SK-N-MC (cell line): ENCODE data around the gene CLC.
"Not testable (repeated sequence)": the region's sequence is repeated elsewhere in the genome, so short reads cannot be mapped to it uniquely, and the experiment has no call there.

ENCODE experiments used
- DNase-seq: peaks from one replicate; pipeline ENCODE4 v3.0.0-alpha.2; 2011; ENCODE audit warnings: low read depth, low spot score
- H3K27ac ChIP-seq: fragments of 200-600 bp; sonication (generic); 2 replicates; pipeline ENCODE4 v1.5.1; 2016; ENCODE audit warnings: mixed run types
- H3K36me3 ChIP-seq: fragments of 200-600 bp; sonication (generic); 2 replicates; pipeline ENCODE4 v1.6.1; 2017; ENCODE audit warnings: antibody characterized with exemption, low read length, mixed read lengths; ENCODE audit not compliant: insufficient read depth
- H3K4me3 ChIP-seq: fragments of 200-600 bp; sonication (generic); 2 replicates; pipeline ENCODE4 v1.5.1; 2016
- H3K9ac ChIP-seq: fragments of 200-600 bp; sonication (generic); 2 replicates; pipeline ENCODE4 v1.8.0; 2017; ENCODE audit warnings: mixed run types, mixed read lengths; ENCODE audit not compliant: insufficient read length
- H3K9me3 ChIP-seq: fragments of 200-600 bp; sonication (generic); 2 replicates; pipeline ENCODE4 v1.6.1; 2017; ENCODE audit warnings: low read depth, mild to moderate bottlenecking, antibody characterized with exemption, low read length, moderate library complexity, mixed read lengths
- EZH2 ChIP-seq: fragments of 200-600 bp; sonication (generic); IDR thresholded peaks from one replicate; pipeline ENCODE4 v1.6.1; 2017; ENCODE audit warnings: antibody characterized with exemption
- FOXP2 ChIP-seq: optimal IDR thresholded peaks from 2 replicates; pipeline ENCODE3; 2011; ENCODE audit warnings: mild to moderate bottlenecking, moderate library complexity; ENCODE audit not compliant: insufficient read depth; ENCODE audit errors: extremely low read length, control extremely low read depth
- POLR2AphosphoS5 ChIP-seq: IDR thresholded peaks from 2 replicates; pipeline ENCODE4 v1.6.1; 2012; ENCODE audit warnings: mild to moderate bottlenecking, low read depth, low read length, borderline replicate concordance

CLC gene

DNA sequence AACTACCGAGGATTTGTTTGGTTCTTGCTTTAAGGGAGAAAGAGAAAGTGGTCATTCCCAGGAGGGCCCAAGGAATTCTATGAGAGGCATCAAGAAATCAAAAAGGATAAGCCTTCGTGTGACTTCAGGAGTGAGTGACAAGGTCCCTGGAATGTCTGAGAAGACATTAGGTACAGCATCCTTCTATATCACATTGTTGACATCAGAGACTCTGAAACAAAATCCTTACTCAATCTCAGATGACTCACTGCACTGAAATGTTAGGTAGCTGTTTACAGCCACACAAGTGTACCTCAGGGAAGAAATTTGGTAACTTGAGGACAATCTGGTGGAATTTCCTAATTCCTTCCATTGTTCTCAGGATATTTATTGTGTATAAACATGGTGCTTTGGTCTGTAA is 41.4 kb downstream of the CLC start:
- Histone ChIP-seq H3K9me3 (no peaks in the 10 kb centered on the region), H3K36me3 (no peaks in the 10 kb centered on the region), H3K4me3 (no peak overlapping the region), H3K9ac (no peak overlapping the region), H3K27ac (no peak overlapping the region)
- TF ChIP-seq FOXP2: no peak
- no peak for TF ChIP-seq EZH2
- TF ChIP-seq POLR2AphosphoS5: no peak
- DNase-seq: no peak

DNA sequence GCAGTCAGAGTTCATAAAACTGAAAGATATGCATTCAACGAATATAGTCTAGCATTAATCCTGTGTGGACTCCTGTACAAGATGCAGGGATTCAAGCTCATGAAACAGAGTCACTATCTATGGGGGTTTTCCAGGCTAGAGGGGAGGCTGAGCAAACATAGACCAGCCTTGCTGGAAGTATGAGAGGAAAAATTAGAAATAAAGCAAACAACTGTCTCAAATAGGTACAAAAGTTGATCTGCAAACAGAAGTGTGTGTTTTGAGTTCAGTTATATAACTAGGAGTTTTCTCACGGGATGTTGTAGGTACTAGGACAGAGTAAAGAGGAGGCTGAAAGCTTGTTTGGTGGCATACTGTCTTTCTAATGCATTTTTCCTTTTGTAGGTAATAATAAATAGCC is 42.1 kb downstream of the CLC start:
- H3K27ac ChIP-seq: no peak overlapping the region
- TF ChIP-seq FOXP2: no peak
- no peak for TF ChIP-seq EZH2
- no peak for TF ChIP-seq POLR2AphosphoS5
- no peak overlapping the region for H3K9ac ChIP-seq
- DNase-seq: no peak
- H3K36me3 ChIP-seq: no peaks in the 10 kb centered on the region
- H3K4me3 ChIP-seq: no peak overlapping the region
- no peaks in the 10 kb centered on the region for H3K9me3 ChIP-seq

DNA sequence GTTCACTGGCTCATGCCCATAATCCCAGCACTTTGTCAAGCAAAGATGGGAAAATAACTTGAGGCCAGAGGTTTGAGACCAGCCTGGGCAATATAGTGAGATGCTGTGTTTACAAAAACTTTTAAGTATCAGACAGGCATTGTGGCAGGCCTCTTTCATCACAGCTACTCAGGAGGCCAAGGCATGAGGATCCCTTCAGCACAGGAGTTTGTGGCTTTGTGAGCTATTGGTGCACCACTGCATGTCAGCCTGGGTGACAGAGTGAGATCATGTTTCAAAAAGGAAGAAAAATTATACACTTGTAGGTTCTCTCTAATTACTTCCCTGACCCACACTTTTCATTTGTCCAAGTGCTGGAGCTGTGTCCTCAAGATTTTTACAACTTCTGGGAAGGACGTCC is 45.0 kb downstream of the CLC start:
- H3K9ac ChIP-seq: no peak overlapping the region
- TF ChIP-seq EZH2 (no peak), FOXP2 (no peak), POLR2AphosphoS5 (no peak)
- no peak overlapping the region for H3K4me3 ChIP-seq
- H3K9me3 ChIP-seq: no peaks in the 10 kb centered on the region
- no peak overlapping the region for H3K27ac ChIP-seq
- no peak for DNase-seq
- no peaks in the 10 kb centered on the region for H3K36me3 ChIP-seq

DNA sequence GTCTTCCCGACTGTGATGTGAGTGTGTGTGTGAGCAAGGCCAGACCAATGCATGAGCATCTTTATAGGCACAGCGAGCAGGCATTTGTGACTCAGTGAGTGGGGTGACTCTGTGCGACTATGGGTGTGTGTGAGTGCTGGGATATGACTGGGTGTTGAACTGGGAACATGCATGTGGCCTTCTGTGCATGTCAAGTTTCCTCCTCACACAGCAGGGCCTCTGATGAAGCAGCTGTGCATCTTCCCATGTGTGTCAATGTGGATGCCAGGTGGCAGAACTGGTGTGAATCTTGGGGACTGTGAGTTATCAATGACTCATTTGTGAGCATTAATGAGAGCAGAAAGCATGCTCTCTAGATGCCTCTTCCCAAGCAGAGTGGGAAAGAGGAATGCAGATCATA is 45.7 kb downstream of the CLC start:
- H3K27ac ChIP-seq: no peak overlapping the region
- no peak for DNase-seq
- no peak overlapping the region for H3K4me3 ChIP-seq
- TF ChIP-seq EZH2: no peak
- TF ChIP-seq POLR2AphosphoS5: no peak
- no peak for TF ChIP-seq FOXP2
- no peak overlapping the region for H3K9ac ChIP-seq
- no peaks in the 10 kb centered on the region for H3K9me3 ChIP-seq
- H3K36me3 ChIP-seq: no peaks in the 10 kb centered on the region

DNA sequence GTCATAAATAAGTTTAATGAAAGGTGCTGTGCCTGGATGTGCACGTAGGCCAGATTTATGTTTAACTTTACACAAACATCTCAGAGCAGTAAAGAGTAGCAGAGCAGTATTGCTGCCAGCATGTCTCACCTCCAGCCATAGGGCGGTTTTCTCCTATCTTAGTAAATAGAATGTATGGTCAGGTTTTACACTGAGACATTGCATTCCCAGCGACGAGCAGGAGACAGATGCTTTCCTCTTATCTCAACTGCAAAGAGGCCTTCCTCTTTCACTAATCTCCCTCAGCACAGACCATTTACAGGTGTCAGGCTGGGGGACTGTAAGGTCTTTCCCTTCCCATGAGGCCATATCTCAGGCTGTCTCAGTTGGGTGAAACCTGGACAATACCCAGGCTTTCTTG is 49.2 kb downstream of the CLC start:
- H3K9me3 ChIP-seq, H3K27ac ChIP-seq, H3K4me3 ChIP-seq, H3K36me3 ChIP-seq, H3K9ac ChIP-seq, DNase-seq: not testable (repeated sequence)

DNA sequence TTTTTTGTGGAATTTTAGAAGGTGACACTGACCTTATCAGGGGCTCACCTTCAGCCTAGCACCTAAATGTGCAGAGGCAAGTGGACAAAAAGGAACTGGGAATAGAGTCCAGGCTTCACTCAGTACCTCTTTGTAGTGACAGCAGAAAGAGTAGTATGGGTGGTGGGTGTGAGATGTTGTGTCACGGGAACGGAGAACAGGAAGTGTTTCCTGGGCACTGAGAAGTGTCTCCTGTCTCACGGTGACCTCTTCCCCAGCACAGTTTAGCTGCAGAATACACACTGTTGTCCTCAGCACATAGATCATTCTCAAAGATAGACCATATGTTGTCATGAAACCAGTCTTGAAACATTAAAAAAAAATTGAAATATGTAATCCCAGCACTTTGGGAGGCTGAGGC is 51.1 kb downstream of the CLC start:
- Histone ChIP-seq H3K27ac (no peak overlapping the region), H3K9me3 (no peaks in the 10 kb centered on the region), H3K4me3 (no peak overlapping the region), H3K36me3 (no peaks in the 10 kb centered on the region), H3K9ac (no peak overlapping the region)
- TF ChIP-seq POLR2AphosphoS5 (no peak), EZH2 (no peak), FOXP2 (no peak)
- DNase-seq: no peak

DNA sequence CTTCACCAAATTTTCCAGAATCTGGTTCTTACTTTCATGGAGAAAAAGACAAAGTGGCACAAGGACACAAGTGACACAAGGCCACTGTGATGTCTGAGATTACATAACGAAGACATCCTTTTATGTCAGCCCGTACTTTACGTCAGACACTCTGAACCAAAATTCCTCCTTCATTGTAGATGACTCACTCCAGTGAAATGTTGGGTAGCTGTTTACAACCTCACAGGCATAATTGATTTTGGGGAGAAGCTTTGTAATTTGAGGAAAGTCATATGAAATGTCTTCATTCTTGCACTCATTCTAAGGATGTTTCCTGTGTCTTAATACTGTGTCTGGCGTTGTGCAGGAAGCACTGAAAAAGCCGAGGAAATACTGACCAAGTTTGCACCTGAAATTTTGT is 53.6 kb downstream of the CLC start:
- no peak overlapping the region for H3K27ac ChIP-seq
- no peak for TF ChIP-seq FOXP2
- TF ChIP-seq EZH2: no peak
- no peak for TF ChIP-seq POLR2AphosphoS5
- no peak overlapping the region for H3K4me3 ChIP-seq
- no peak overlapping the region for H3K9ac ChIP-seq
- no peaks in the 10 kb centered on the region for H3K9me3 ChIP-seq
- DNase-seq: no peak
- H3K36me3 ChIP-seq: no peaks in the 10 kb centered on the region

DNA sequence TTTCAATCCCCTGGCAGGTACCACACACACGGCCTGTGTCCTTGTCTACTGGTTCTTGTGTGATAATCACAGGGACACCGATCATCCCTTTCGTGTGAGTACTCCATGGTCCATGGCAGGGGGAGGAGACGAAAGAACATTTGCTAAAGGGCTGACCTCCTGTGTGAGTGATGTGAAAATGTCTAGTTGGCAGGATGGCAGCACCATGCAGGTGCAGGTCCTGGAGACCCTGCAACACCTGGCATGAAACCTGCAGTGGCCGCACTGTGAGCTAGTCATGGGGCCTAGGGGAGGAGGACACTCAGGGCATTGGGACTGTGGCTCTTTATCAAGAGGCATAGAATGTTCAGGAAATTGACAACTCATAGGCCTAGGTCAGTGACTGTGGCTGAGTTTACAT is 56.4 kb downstream of the CLC start:
- H3K9me3 ChIP-seq: no peaks in the 10 kb centered on the region
- no peak overlapping the region for H3K27ac ChIP-seq
- no peak for TF ChIP-seq POLR2AphosphoS5
- TF ChIP-seq FOXP2: no peak
- no peak for TF ChIP-seq EZH2
- no peak overlapping the region for H3K9ac ChIP-seq
- no peak overlapping the region for H3K4me3 ChIP-seq
- DNase-seq: no peak
- H3K36me3 ChIP-seq: no peaks in the 10 kb centered on the region
